Measurements from ENCODE around the gene ATXN7L1.

The ATXN7L1 gene

GRCh38 chr7:105567024-105567423 lies 309.4 kb downstream of the ATXN7L1 start:
- Histone ChIP-seq H3K27me3 (ENCODE audit: control insufficient read depth in 1 of 2, insufficient read depth in 2 of 2, low read length in 2 of 2) (no peaks in the 10 kb centered on the region), H3K4me1 (ENCODE audit: control insufficient read depth, insufficient read depth, low read length) (no peaks in the 10 kb centered on the region), H3K9me3 (ENCODE audit: control insufficient read depth in 2 of 2, low read length in 2 of 2) (no peaks in the 10 kb centered on the region), H3K9ac (ENCODE audit: low read length in 2 of 2) (no peak overlapping the region), H3K36me3 (ENCODE audit: control insufficient read depth in 2 of 2, insufficient read depth in 2 of 2, low read length in 2 of 2) (peaks cover 14 to 24% of the 10 kb centered on the region in 2 donors), H3K4me3 (ENCODE audit: low read length in 2 of 2) (no peak overlapping the region), H3K27ac (ENCODE audit: low read length) (no peak overlapping the region)

GRCh38 chr7:105565190-105565589 lies 311.2 kb downstream of the ATXN7L1 start:
- no peaks in the 10 kb centered on the region for H3K4me1 ChIP-seq (ENCODE audit: control insufficient read depth, insufficient read depth, low read length)
- no peak overlapping the region for H3K4me3 ChIP-seq (ENCODE audit: low read length in 2 of 2)
- H3K36me3 ChIP-seq (ENCODE audit: control insufficient read depth in 2 of 2, insufficient read depth in 2 of 2, low read length in 2 of 2) = peaks cover 14 to 25% of the 10 kb centered on the region in 2 donors
- H3K9me3 ChIP-seq (ENCODE audit: control insufficient read depth in 2 of 2, low read length in 2 of 2) = no peaks in the 10 kb centered on the region
- H3K27me3 ChIP-seq (ENCODE audit: control insufficient read depth in 1 of 2, insufficient read depth in 2 of 2, low read length in 2 of 2) = no peaks in the 10 kb centered on the region
- no peak overlapping the region for H3K27ac ChIP-seq (ENCODE audit: low read length)
- no peak overlapping the region for H3K9ac ChIP-seq (ENCODE audit: low read length in 2 of 2)

GRCh38 chr7:105559926-105560325 lies 316.5 kb downstream of the ATXN7L1 start:
- no peaks in the 10 kb centered on the region for H3K4me1 ChIP-seq (ENCODE audit: control insufficient read depth, insufficient read depth, low read length)
- H3K9ac ChIP-seq (ENCODE audit: low read length in 2 of 2) = no peak overlapping the region
- H3K27ac ChIP-seq (ENCODE audit: low read length) = no peak overlapping the region
- H3K9me3 ChIP-seq (ENCODE audit: control insufficient read depth in 2 of 2, low read length in 2 of 2) = no peaks in the 10 kb centered on the region
- H3K36me3 ChIP-seq (ENCODE audit: control insufficient read depth in 2 of 2, insufficient read depth in 2 of 2, low read length in 2 of 2) = peaks cover 13 to 21% of the 10 kb centered on the region in 2 donors
- no peaks in the 10 kb centered on the region for H3K27me3 ChIP-seq (ENCODE audit: control insufficient read depth in 1 of 2, insufficient read depth in 2 of 2, low read length in 2 of 2)
- H3K4me3 ChIP-seq (ENCODE audit: low read length in 2 of 2) = no peak overlapping the region

Measured in stomach smooth muscle (tissue), 2 donors.